Stimulated activated CD8-positive, alpha-beta memory T cell treated with anti-CD3 and anti-CD28 coated beads, Interleukin-15, amount 100 ng/mL, for 48 hours (primary cell): ENCODE results near the gene ZNF213.

Experiments
- DNase-seq, 2 donors: peaks; one replicate each; pipeline ENCODE4 v3.0.0-alpha.2; 2020; ENCODE audit warnings: low read depth in 2 of 2

ZNF213 gene

DNA sequence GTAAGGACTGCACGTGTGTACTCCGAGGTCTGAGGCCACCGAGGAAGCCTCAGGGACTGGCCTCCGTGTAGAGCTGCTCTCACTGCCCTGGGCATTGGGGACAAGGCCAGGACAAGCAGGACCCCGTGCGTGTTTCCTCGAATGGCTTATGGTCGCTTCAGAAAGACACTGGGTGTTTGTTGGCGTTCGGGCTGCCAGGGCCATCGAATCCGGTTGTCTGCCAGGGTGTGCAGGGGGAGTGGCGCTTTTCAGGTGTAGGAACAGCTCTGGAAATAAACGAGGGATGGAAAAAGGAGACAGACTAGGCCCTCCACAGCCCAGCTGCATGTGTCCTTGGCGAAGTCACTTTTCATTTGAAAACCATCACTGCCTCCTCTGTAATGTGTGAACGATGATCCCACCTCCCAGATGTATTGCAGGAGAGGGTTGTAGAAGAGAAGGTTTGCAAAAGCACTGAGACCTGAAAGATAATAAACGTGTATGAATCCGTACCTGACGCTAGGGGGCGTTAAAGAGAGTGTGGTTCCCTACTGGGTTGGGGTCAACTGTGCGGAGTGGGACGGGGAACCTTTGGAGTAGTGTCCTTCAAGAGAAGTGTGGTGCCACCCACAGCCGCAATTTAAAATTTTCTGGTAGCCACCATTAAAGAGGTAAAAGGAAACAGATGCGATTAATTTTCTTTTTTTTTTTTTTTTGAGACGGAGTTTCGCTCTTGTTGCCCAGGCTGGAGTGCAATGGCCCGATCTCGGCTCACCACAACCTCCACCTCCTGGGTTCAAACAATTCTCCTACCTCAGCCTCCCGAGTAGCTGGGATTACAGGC lies 33.6 kb upstream of the ZNF213 start:
- no peak for DNase-seq

DNA sequence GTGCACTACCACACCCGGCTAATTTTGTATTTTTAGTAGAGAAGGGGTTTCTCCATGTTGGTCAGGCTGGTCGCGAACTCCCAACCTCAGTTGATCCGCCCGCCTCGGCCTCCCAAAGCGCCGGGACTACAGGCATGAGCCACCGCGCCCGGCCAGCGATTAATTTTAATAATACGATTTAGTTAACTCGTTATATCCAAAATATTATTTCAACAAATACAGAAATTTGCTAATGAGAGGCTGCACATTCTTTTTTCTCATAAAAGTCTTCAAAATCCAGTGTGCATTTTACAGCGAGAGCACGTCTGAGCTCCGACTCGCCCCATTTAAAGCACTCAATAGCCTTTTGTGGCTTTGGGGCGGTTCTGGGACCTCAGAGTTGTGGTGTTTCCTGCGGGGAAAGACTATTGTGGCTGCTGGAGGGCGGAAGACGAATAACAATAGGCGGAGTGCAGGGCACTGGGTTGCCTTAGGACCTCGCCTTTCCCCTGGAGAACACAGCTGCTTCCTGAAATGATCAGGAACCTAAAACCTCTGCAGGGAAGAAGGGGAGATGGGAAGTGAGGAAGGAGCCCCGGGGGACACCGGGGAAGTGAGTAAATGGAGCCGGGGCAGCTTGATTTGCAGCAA lies 32.9 kb upstream of the ZNF213 start:
- no peak for DNase-seq

- DNase-seq = peak; percentile 88 to 91
Observed at GRCh38 chr16:3106205-3106928, 28.5 kb upstream of the ZNF213 start.

DNA sequence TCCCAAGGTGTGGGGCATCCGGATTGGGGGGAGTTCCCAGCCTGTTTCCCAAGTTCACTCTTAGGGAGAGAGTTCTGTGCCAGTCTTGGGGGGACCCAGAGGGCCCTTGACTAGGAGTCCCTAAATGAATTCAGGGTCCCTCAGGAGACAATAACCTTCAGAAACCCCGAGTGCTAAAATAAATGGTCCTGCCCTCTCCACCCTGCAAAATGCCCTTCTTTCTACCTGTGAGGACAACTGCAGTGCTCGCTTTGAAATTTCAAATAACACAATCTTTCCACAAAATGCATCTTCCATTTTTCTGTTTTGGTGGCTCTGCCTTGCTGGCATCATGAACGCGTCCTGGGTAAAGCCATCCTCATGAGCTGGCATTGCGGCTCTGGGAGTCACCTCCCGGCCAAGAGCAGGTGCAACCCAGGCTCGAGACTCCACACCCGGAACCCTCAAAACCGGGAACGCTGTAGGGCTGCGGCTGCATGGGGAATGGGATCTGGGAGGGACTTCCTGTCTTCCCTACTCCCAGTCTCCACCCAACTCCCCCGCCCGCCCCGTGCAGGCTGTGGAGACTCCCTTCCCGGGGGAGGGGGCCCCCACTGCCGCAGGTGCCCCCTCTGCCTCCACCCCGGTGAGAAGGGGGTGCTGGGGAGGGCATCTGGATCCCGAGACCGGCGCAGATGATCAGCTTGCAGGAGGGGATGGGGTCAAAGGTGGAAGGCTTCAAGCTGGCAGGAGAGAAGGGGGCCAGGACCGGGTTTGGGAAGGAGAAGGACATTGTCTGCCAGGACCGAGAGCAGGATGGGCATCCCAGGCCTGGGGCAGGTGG lies 22.6 kb upstream of the ZNF213 start, which contains the start of gene ZNF205:
Gene ZNF205, plus strand, starts transcription at position 529 of the 823 bp plus-strand sequence. CDS start 845 bp downstream, outside the sequence.
- DNase-seq = no peak

DNA sequence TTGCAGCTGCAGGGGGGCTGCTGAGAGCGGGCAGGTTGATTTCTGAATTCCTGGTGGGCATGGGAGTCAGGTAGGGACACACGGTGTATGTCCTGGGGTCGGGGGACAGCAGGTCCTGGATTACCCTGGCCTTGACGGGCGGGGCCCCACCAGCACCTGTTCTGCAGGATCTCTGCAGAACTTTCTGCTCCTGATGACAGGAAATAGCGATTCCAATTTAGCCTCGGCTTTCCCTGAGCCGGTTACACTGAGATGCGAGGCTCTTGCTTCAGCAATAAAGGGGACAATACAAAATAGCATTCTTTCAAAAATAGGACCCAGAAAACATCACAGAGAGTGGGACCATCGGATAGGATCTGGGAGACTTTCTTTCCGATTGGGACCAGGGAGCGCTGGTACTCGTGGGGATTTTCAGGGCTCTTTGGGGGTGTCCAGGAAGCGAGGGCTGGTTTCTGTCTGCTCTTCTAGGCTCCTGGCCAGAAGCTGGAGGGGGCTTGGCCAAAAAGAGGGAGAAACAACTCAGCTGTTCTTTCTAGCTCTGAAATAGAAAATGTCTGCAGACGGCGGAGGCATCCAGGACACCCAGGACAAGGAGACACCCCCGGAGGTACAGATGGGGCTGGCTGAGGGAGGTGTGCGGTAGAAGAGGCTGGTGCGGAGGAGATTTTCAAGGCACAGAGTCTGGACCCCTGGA lies 21.8 kb upstream of the ZNF213 start:
- no peak for DNase-seq

DNA sequence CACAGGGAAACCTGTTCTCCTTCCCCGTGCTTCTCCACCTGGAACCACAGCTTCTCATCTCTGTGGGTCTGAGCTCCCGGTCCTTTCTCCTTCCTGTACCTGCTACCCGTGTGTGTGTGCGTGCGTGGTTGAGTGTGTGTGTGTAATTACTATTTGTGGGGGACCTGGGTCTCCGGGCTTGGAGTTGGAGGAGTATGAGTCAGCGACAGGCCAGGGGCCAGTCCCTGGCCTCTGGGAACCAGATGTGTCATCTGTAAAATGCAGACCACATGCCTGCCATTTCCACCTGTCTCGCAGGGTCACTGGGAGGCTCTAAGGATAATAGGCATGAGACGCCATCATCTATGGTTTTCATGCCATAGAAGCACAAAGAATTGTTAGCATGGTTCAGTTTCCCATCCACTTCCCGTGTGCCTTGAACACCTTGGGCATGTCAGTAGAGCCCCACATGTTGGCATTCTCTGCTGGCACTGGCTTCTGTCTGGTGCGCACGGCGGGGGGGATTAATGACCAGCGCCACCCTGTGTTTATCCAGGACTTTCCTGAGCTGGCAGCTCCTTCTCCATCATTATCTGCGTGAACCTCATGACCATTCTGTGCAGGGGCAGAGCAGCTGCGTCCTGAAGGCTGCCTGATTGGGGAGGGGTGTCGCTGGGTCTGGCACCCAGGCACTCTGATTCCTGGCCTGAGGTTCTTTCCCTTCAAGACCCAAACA lies 20.9 kb upstream of the ZNF213 start:
- no peak for DNase-seq

DNA sequence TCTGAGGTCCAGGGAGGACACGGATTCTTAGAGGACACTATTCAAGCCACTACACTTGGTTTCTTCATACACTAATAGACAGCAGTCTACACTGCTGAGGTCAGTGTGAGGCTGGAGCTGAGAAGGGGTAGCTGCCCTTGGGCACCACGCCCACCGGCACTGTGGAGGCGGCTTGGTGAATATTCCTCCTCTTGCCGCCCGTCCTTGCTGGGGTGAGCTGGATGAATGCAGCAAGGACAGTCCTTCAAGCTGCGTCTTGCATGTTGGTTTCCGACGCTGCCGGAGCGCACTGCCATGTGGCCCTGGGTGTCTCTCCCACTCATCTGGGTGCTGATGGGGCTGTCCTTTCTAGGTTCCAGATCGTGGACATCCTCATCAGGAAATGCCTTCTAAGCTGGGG lies 19.8 kb upstream of the ZNF213 start:
- DNase-seq = no peak

DNA sequence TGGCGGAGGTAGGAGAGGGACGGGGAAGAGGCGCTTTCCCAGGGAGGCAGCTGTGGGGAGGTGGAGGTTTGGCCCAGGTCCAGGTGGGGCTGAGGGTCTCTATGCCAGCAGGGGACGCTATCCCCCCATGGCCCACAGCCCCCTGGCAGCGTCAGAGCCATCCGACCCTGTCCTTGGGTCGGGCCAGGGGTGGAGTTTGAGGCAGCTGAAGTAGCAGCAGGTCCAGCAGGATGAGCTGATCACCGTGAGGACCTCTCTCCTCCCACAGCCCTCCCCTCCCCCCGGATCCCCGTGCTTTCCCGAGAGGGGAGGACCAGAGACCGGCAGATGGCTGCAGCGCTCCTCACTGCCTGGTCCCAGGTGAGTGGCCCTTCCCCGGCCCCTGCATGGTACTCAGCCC lies 19.3 kb upstream of the ZNF213 start:
- DNase-seq = no peak

GRCh38 chr16:3118204-3118790 lies 16.5 kb upstream of the ZNF213 start:
- DNase-seq = no peak

DNA sequence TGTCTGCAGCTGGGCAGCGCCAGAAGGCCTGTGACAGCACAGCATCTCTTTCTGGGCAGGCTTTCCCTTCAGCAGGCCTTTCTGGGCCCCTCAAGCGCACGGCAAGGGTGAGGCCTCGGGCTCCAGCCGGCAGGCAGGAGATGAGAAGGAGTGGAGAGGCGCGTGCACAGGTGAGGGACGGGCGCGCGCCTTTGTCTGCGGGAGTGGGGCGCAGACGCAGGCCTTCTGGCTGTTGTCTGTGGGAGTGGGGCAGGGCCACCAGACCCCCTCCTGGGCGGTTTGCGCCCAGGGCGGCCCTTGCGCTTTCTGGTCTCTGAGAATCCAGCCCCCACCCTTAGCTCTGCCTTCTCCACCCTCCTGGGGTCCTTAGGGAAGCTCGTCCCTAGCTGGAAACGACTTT lies 16.0 kb upstream of the ZNF213 start:
- DNase-seq = no peak

GRCh38 chr16:3119286-3119685 lies 15.5 kb upstream of the ZNF213 start:
- DNase-seq = no peak

- DNase-seq = no peak
Observed at GRCh38 chr16:3119701-3120408, 15.0 kb upstream of the ZNF213 start.

DNA sequence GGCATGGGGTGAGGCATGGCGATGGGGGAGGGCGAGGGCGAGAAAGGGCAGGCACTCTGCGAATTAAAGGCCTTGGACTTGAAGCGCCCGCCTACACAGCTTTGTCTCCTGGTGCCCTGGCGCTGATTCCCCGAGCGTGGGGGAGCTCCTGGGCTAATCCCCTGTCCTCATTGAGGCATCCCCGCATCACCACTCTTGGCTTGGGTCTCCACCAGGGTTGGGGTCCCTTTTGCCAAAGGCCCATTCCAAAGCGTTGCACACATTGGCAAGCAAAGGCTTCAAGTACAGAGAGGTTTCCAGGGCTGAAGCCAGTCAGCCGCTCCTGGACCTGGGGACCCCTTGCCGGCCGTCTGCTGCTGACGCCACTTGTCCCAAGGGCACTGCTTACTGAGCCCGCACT lies 14.4 kb upstream of the ZNF213 start:
- DNase-seq = no peak

GRCh38 chr16:3121851-3122467 lies 12.9 kb upstream of the ZNF213 start:
- no peak for DNase-seq

DNA sequence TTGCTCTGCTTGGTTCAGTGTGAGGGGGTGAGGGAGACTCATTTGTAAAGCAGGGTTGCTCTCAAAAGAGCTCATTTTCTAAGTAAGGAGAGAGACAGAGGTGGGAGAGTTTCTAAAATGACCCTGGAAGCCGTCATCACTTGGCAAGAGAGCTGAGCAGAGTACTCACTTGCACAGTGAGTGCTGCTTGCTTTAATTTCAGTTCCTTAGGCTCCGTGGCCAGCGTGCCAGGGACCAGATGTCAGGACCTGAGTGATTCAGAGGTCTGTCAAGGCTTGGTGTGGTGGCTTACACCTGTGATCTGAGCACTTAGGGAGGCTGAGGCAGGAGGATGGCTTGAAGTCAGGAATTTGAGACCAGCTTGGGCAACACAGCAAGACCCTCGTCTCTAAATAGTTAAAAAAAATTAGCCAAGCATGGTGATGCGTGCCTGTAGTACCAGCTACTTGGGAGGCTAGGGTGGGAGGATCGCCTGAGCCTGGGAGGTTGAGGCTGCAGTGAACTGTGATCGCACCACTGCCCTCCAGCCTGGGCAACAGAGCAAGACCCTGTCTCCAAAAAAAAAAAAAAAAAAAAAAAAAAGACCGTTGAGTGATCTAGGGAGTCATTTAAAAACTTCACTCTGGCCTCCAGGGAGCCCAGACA lies 11.8 kb upstream of the ZNF213 start:
- DNase-seq = no peak

DNA sequence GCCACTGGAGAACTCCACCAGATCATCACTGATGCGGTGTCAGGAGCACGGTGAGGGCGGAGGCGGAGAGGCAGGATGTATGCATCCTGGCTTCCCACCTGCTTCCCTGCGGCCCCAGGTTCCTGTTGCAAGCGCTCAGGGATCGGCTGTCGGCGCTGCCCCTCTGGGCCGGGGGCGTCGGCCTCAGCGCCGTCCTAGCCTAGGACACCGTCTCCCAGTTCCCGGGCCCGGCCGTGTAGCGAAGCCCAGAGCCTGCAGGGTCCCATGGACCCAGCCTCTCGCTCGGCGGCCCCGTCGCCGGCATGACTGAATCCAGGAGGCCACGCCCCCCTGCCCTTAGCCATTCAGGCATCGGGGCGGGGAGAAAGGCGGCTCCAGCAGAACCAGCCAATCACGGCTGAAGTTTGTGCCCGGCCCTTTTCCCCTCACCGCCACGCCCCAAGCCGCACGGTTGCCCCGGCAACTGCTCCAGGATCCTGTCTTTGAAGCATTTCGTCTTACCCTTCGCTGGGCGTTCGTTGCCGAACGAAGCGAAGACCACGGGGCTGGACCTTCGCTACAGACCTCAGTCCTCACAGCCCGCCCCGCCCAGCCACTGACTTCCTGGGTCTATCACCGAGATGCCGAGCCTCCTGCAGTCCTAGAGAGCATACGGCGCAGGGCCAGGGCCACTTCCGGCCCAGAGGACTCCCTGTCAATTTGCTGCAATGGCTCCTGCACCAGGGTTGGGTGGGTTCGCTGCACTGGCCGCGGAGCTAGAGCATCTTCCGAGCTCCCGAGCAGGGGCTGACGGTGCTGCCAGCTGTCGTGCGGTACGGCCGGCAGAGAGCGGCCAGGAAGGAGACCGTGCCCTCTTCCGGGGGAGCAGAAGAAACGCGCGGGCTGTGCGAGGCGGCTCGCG lies 10.6 kb upstream of the ZNF213 start:
- DNase-seq = peak; percentile 93

- no peak for DNase-seq
Observed at GRCh38 chr16:3127745-3128144, 7.1 kb upstream of the ZNF213 start.
